ENCODE results near the gene LUC7L.

LUC7L gene

GRCh38 chr16:252366-253337 is 23.4 kb upstream of the LUC7L start:
- Histone ChIP-seq H3K4me2 (ENCODE audit: low read length) (peak overlapping the region; percentile 54), H2AFZ (ENCODE audit: low read depth, low read length) (no peak overlapping the region; the same call in 1 of the 2 replicates), H3K9me3 (ENCODE audit: insufficient read depth, low read length) (no peaks in the 10 kb centered on the region), H3K4me3 (ENCODE audit: low read length) (peak overlapping the region; percentile 50), H3K36me3 (replicated peaks; ENCODE audit: low read depth, low read length) (peaks cover 6% of the 10 kb centered on the region), H3K4me1 (ENCODE audit: low read length) (peaks cover 12% of the 10 kb centered on the region), H3K79me2 (ENCODE audit: low read length) (no peaks in the 10 kb centered on the region), H3K27me3 (ENCODE audit: low read depth, low read length) (no peaks in the 10 kb centered on the region), H4K20me1 (ENCODE audit: insufficient read depth, low read length) (no peaks in the 10 kb centered on the region), H3K27ac (ENCODE audit: low read length) (peak overlapping the region; percentile 58), H3K9ac (ENCODE audit: low read length) (peak overlapping the region; percentile 14; the same call in 1 of the 2 replicates)
- TF ChIP-seq CTCF (IDR thresholded peaks at IDR 0.05; ENCODE audit: low read depth, low read length) (no peak), EZH2phosphoT487 (IDR thresholded peaks at IDR 0.05; ENCODE audit: low read depth) (no peak)

GRCh38 chr16:249431-249830 is 20.2 kb upstream of the LUC7L start:
- no peak overlapping the region for H3K27ac ChIP-seq (ENCODE audit: low read length)
- no peak overlapping the region for H3K4me2 ChIP-seq (ENCODE audit: low read length)
- no peak overlapping the region for H3K4me3 ChIP-seq (ENCODE audit: low read length)
- no peaks in the 10 kb centered on the region for H3K27me3 ChIP-seq (ENCODE audit: low read depth, low read length)
- no peaks in the 10 kb centered on the region for H3K9me3 ChIP-seq (ENCODE audit: insufficient read depth, low read length)
- TF ChIP-seq CTCF (IDR thresholded peaks at IDR 0.05; ENCODE audit: low read depth, low read length) (no peak), EZH2phosphoT487 (IDR thresholded peaks at IDR 0.05; ENCODE audit: low read depth) (no peak)
- no peak overlapping the region for H2AFZ ChIP-seq (ENCODE audit: low read depth, low read length)
- peaks cover 6% of the 10 kb centered on the region for H3K36me3 ChIP-seq (replicated peaks; ENCODE audit: low read depth, low read length)
- no peaks in the 10 kb centered on the region for H3K79me2 ChIP-seq (ENCODE audit: low read length)
- no peaks in the 10 kb centered on the region for H4K20me1 ChIP-seq (ENCODE audit: insufficient read depth, low read length)
- no peak overlapping the region for H3K9ac ChIP-seq (ENCODE audit: low read length)
- H3K4me1 ChIP-seq (ENCODE audit: low read length) = peaks cover 12% of the 10 kb centered on the region

- Histone ChIP-seq H3K4me2 (ENCODE audit: low read length) (no peak overlapping the region), H3K79me2 (ENCODE audit: low read length) (no peaks in the 10 kb centered on the region), H3K27me3 (ENCODE audit: low read depth, low read length) (no peaks in the 10 kb centered on the region)
These were observed 17.8 kb upstream of the LUC7L start for GRCh38 chr16:247027-247426.

More at GRCh38 chr16:247027-247426, 17.8 kb upstream of the LUC7L start:
- Histone ChIP-seq H3K9ac (ENCODE audit: low read length) (no peak overlapping the region), H3K9me3 (ENCODE audit: insufficient read depth, low read length) (no peaks in the 10 kb centered on the region), H3K4me1 (ENCODE audit: low read length) (no peaks in the 10 kb centered on the region), H3K4me3 (ENCODE audit: low read length) (no peak overlapping the region), H3K27ac (ENCODE audit: low read length) (no peak overlapping the region), H4K20me1 (ENCODE audit: insufficient read depth, low read length) (no peaks in the 10 kb centered on the region), H3K36me3 (replicated peaks; ENCODE audit: low read depth, low read length) (no peaks in the 10 kb centered on the region), H2AFZ (ENCODE audit: low read depth, low read length) (no peak overlapping the region)
- no peak for TF ChIP-seq CTCF (IDR thresholded peaks at IDR 0.05; ENCODE audit: low read depth, low read length)
- TF ChIP-seq EZH2phosphoT487 (IDR thresholded peaks at IDR 0.05; ENCODE audit: low read depth) = no peak
